ENCODE results near the gene CADPS2. TPM values are rescaled to one million over a fixed set of nuclear protein-coding genes. Genes with fewer than 3 reads are reported as not detected.
"Not testable (repeated sequence)": the region's sequence is repeated elsewhere in the genome, so short reads cannot be mapped to it uniquely, and the experiment has no call there.

The CADPS2 gene
- total and polyA plus RNA-seq, 4 donors = 5.9 to 23.8 (median 11.0) TPM

- no peaks in the 10 kb centered on the region for H3K9me3 ChIP-seq (ENCODE audit: control insufficient read depth, low read length)
- DNase-seq (no peak), ATAC-seq (ENCODE audit: low FRiP score) (no peak)
- intact Hi-C loops (cut with DNase I) = no loop called here
- H3K36me3 ChIP-seq (ENCODE audit: control insufficient read depth in 1 of 2, insufficient read depth in 2 of 2, low read length in 1 of 2) = peaks cover 0 to 2% of the 10 kb centered on the region in 2 donors
- H3K27ac ChIP-seq (ENCODE audit: low read depth in 1 of 2, low read length in 2 of 2) = no peak overlapping the region
- H3K27me3 ChIP-seq (ENCODE audit: control insufficient read depth in 1 of 2, insufficient read depth in 2 of 2, low read length in 1 of 2) = no peaks in the 10 kb centered on the region
- 83 to 86% methylated on average over 2 of the region's 2 CpGs for WGBS, 2 donors
- no peak overlapping the region for H3K4me3 ChIP-seq (ENCODE audit: low read length in 2 of 2)
- no peaks in the 10 kb centered on the region for H3K4me1 ChIP-seq (ENCODE audit: control insufficient read depth in 1 of 2, insufficient read depth in 2 of 2, low read length in 2 of 2)
Observed at GRCh38 chr7:122846591-122846990, 39.7 kb downstream of the CADPS2 start.

GRCh38 chr7:122845286-122845685, 41.0 kb downstream of the CADPS2 start:
- no peaks in the 10 kb centered on the region for H3K27me3 ChIP-seq (ENCODE audit: control insufficient read depth in 1 of 2, insufficient read depth in 2 of 2, low read length in 1 of 2)
- H3K27ac ChIP-seq (ENCODE audit: low read depth in 1 of 2, low read length in 2 of 2) = no peak overlapping the region
- no peak overlapping the region for H3K4me3 ChIP-seq (ENCODE audit: low read length in 2 of 2)
- ATAC-seq (ENCODE audit: low FRiP score) = no peak
- WGBS, 2 donors = 82% methylated on average over 3 of the region's 3 CpGs
- no peaks in the 10 kb centered on the region for H3K9me3 ChIP-seq (ENCODE audit: control insufficient read depth, low read length)
- peaks cover 0 to 2% of the 10 kb centered on the region in 2 donors for H3K36me3 ChIP-seq (ENCODE audit: control insufficient read depth in 1 of 2, insufficient read depth in 2 of 2, low read length in 1 of 2)
- H3K4me1 ChIP-seq (ENCODE audit: control insufficient read depth in 1 of 2, insufficient read depth in 2 of 2, low read length in 2 of 2) = no peaks in the 10 kb centered on the region
- DNase-seq = no peak
- intact Hi-C loops (cut with DNase I) = no loop called here

- no peaks in the 10 kb centered on the region for H3K4me1 ChIP-seq (ENCODE audit: control insufficient read depth in 1 of 2, insufficient read depth in 2 of 2, low read length in 2 of 2)
- H3K4me3 ChIP-seq (ENCODE audit: low read length in 2 of 2) = no peak overlapping the region
- WGBS, 2 donors = 74 to 80% methylated on average over 3 of the region's 3 CpGs
- ATAC-seq (ENCODE audit: low FRiP score) (no peak), DNase-seq (no peak)
- peaks cover 0 to 2% of the 10 kb centered on the region in 2 donors for H3K36me3 ChIP-seq (ENCODE audit: control insufficient read depth in 1 of 2, insufficient read depth in 2 of 2, low read length in 1 of 2)
- no peaks in the 10 kb centered on the region for H3K9me3 ChIP-seq (ENCODE audit: control insufficient read depth, low read length)
- no peaks in the 10 kb centered on the region for H3K27me3 ChIP-seq (ENCODE audit: control insufficient read depth in 1 of 2, insufficient read depth in 2 of 2, low read length in 1 of 2)
- H3K27ac ChIP-seq (ENCODE audit: low read depth in 1 of 2, low read length in 2 of 2) = no peak overlapping the region
- intact Hi-C loops (cut with DNase I) = no loop called here
Observed at GRCh38 chr7:122844191-122844988, 41.9 kb downstream of the CADPS2 start.

- 76 to 87% methylated on average over 1 of the region's 1 CpG for WGBS, 2 donors
- DNase-seq (no peak), ATAC-seq (ENCODE audit: low FRiP score) (no peak)
- Histone ChIP-seq H3K36me3 (ENCODE audit: control insufficient read depth in 1 of 2, insufficient read depth in 2 of 2, low read length in 1 of 2) (peaks cover 0 to 2% of the 10 kb centered on the region in 2 donors), H3K27me3 (ENCODE audit: control insufficient read depth in 1 of 2, insufficient read depth in 2 of 2, low read length in 1 of 2) (no peaks in the 10 kb centered on the region), H3K9me3 (ENCODE audit: control insufficient read depth, low read length) (no peaks in the 10 kb centered on the region), H3K27ac (ENCODE audit: low read depth in 1 of 2, low read length in 2 of 2) (no peak overlapping the region), H3K4me1 (ENCODE audit: control insufficient read depth in 1 of 2, insufficient read depth in 2 of 2, low read length in 2 of 2) (no peaks in the 10 kb centered on the region), H3K4me3 (ENCODE audit: low read length in 2 of 2) (no peak overlapping the region)
- intact Hi-C loops (cut with DNase I) = no loop called here
Observed at GRCh38 chr7:122842971-122843370, 43.3 kb downstream of the CADPS2 start.

GRCh38 chr7:122836286-122836685, 50.0 kb downstream of the CADPS2 start:
- ATAC-seq (ENCODE audit: low FRiP score); H3K9me3 ChIP-seq (ENCODE audit: control insufficient read depth, low read length); H3K4me3 ChIP-seq (ENCODE audit: low read length in 2 of 2); DNase-seq; H3K27me3 ChIP-seq (ENCODE audit: control insufficient read depth in 1 of 2, insufficient read depth in 2 of 2, low read length in 1 of 2); intact Hi-C loops (cut with DNase I); H3K36me3 ChIP-seq (ENCODE audit: control insufficient read depth in 1 of 2, insufficient read depth in 2 of 2, low read length in 1 of 2); H3K4me1 ChIP-seq (ENCODE audit: control insufficient read depth in 1 of 2, insufficient read depth in 2 of 2, low read length in 2 of 2); H3K27ac ChIP-seq (ENCODE audit: low read depth in 1 of 2, low read length in 2 of 2): not testable (repeated sequence)
- 77 to 83% methylated on average over 2 of the region's 2 CpGs for WGBS, 2 donors

GRCh38 chr7:122834571-122834942, 51.7 kb downstream of the CADPS2 start:
- H3K27me3 ChIP-seq (ENCODE audit: control insufficient read depth in 1 of 2, insufficient read depth in 2 of 2, low read length in 1 of 2); H3K4me1 ChIP-seq (ENCODE audit: control insufficient read depth in 1 of 2, insufficient read depth in 2 of 2, low read length in 2 of 2); H3K27ac ChIP-seq (ENCODE audit: low read depth in 1 of 2, low read length in 2 of 2); intact Hi-C loops (cut with DNase I); H3K36me3 ChIP-seq (ENCODE audit: control insufficient read depth in 1 of 2, insufficient read depth in 2 of 2, low read length in 1 of 2); H3K4me3 ChIP-seq (ENCODE audit: low read length in 2 of 2); ATAC-seq (ENCODE audit: low FRiP score); DNase-seq; H3K9me3 ChIP-seq (ENCODE audit: control insufficient read depth, low read length): not testable (repeated sequence)
- 56 to 59% methylated on average over 9 of the region's 9 CpGs for WGBS, 2 donors

- 93 to 94% methylated on average over 10 of the region's 10 CpGs for WGBS, 2 donors
- ATAC-seq (ENCODE audit: low FRiP score) (no peak), DNase-seq (no peak)
- H3K4me3 ChIP-seq (ENCODE audit: low read length in 2 of 2) = no peak overlapping the region
- H3K27me3 ChIP-seq (ENCODE audit: control insufficient read depth in 1 of 2, insufficient read depth in 2 of 2, low read length in 1 of 2) = no peaks in the 10 kb centered on the region
- H3K27ac ChIP-seq (ENCODE audit: low read depth in 1 of 2, low read length in 2 of 2) = no peak overlapping the region
- no peaks in the 10 kb centered on the region for H3K9me3 ChIP-seq (ENCODE audit: control insufficient read depth, low read length)
- H3K36me3 ChIP-seq (ENCODE audit: control insufficient read depth in 1 of 2, insufficient read depth in 2 of 2, low read length in 1 of 2) = no peaks in the 10 kb centered on the region
- no peaks in the 10 kb centered on the region for H3K4me1 ChIP-seq (ENCODE audit: control insufficient read depth in 1 of 2, insufficient read depth in 2 of 2, low read length in 2 of 2)
- intact Hi-C loops (cut with DNase I) = no loop called here
Observed at GRCh38 chr7:122833888-122834570, 52.2 kb downstream of the CADPS2 start.

GRCh38 chr7:122831436-122831835, 54.8 kb downstream of the CADPS2 start:
- no peak for DNase-seq
- WGBS, 2 donors = 44 to 53% methylated on average over 1 of the region's 1 CpG
- intact Hi-C loops (cut with DNase I) = no loop called here
- Histone ChIP-seq H3K4me1 (ENCODE audit: control insufficient read depth in 1 of 2, insufficient read depth in 2 of 2, low read length in 2 of 2) (no peaks in the 10 kb centered on the region), H3K27ac (ENCODE audit: low read depth in 1 of 2, low read length in 2 of 2) (no peak overlapping the region), H3K36me3 (ENCODE audit: control insufficient read depth in 1 of 2, insufficient read depth in 2 of 2, low read length in 1 of 2) (no peaks in the 10 kb centered on the region), H3K4me3 (ENCODE audit: low read length in 2 of 2) (no peak overlapping the region), H3K9me3 (ENCODE audit: control insufficient read depth, low read length) (no peaks in the 10 kb centered on the region), H3K27me3 (ENCODE audit: control insufficient read depth in 1 of 2, insufficient read depth in 2 of 2, low read length in 1 of 2) (no peaks in the 10 kb centered on the region)
- ATAC-seq (ENCODE audit: low FRiP score) = no peak

- Histone ChIP-seq H3K27me3 (ENCODE audit: control insufficient read depth in 1 of 2, insufficient read depth in 2 of 2, low read length in 1 of 2) (no peaks in the 10 kb centered on the region), H3K4me1 (ENCODE audit: control insufficient read depth in 1 of 2, insufficient read depth in 2 of 2, low read length in 2 of 2) (no peaks in the 10 kb centered on the region), H3K27ac (ENCODE audit: low read depth in 1 of 2, low read length in 2 of 2) (no peak overlapping the region), H3K4me3 (ENCODE audit: low read length in 2 of 2) (no peak overlapping the region), H3K9me3 (ENCODE audit: control insufficient read depth, low read length) (peaks cover 1% of the 10 kb centered on the region), H3K36me3 (ENCODE audit: control insufficient read depth in 1 of 2, insufficient read depth in 2 of 2, low read length in 1 of 2) (no peaks in the 10 kb centered on the region)
- ATAC-seq (ENCODE audit: low FRiP score) (no peak), DNase-seq (no peak)
- intact Hi-C loops (cut with DNase I) = no loop called here
- 35 to 59% methylated on average over 2 of the region's 2 CpGs for WGBS, 2 donors
Observed at GRCh38 chr7:122829962-122830361, 56.3 kb downstream of the CADPS2 start.

All from aorta (tissue), 5 donors.